ENCODE results near the gene GPER1. TPM values are rescaled to one million over a fixed set of nuclear protein-coding genes. Genes with fewer than 3 reads are reported as not detected.

The GPER1 gene
- total RNA-seq, 1 experiment from 2014 or later = 2.9 TPM

GRCh38 chr7:1043552-1044188, 44.2 kb upstream of the GPER1 start:
- no peaks in the 10 kb centered on the region for H3K27me3 ChIP-seq (ENCODE audit: control insufficient read depth, insufficient read depth, low read length)
- CTCF ChIA-PET = interaction anchor here (0.6 to 1.0 kb wide), 3 partner anchors 15 to 124 kb away, joined by 3 to 8 read pairs (median 3); no protein-coding TSS in a partner anchor
- POLR2A ChIA-PET = no interaction called here
- no peak for TF ChIP-seq TCF7L2 (IDR thresholded peaks at IDR 0.05; ENCODE audit: low read depth, low read length)
- no peak for TF ChIP-seq SIN3A (IDR thresholded peaks at IDR 0.05; ENCODE audit: borderline replicate concordance, insufficient read depth, low read depth, low read length)
- TF ChIP-seq, protein P1, sequence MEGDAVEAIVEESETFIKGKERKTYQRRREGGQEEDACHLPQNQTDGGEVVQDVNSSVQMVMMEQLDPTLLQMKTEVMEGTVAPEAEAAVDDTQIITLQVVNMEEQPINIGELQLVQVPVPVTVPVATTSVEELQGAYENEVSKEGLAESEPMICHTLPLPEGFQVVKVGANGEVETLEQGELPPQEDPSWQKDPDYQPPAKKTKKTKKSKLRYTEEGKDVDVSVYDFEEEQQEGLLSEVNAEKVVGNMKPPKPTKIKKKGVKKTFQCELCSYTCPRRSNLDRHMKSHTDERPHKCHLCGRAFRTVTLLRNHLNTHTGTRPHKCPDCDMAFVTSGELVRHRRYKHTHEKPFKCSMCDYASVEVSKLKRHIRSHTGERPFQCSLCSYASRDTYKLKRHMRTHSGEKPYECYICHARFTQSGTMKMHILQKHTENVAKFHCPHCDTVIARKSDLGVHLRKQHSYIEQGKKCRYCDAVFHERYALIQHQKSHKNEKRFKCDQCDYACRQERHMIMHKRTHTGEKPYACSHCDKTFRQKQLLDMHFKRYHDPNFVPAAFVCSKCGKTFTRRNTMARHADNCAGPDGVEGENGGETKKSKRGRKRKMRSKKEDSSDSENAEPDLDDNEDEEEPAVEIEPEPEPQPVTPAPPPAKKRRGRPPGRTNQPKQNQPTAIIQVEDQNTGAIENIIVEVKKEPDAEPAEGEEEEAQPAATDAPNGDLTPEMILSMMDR (IDR thresholded peaks at IDR 0.05) = no peak
- H3K9me3 ChIP-seq (ENCODE audit: control insufficient read depth, insufficient read depth, low read depth, low read length) = no peaks in the 10 kb centered on the region
- ATAC-seq = no peak
- no peak for DNase-seq (ENCODE audit: low read depth, low spot score)
- H3K4me3 ChIP-seq (ENCODE audit: low read depth in 2 of 2, low read length in 2 of 2) = peak overlapping the region; percentile 69 to 73
- no peaks in the 10 kb centered on the region for H3K36me3 ChIP-seq (ENCODE audit: control insufficient read depth, insufficient read depth, low read length)
- no TSS peak for BruUV-seq (replicated peaks)
- H3K4me1 ChIP-seq (ENCODE audit: control insufficient read depth, insufficient read depth, low read length) = peaks cover 46% of the 10 kb centered on the region
- H3K27ac ChIP-seq (ENCODE audit: low read length) = peak overlapping the region; percentile 82
- intact Hi-C loops (cut with micrococcal nuclease; ENCODE audit: unreplicated experiment) (no loop called here), in situ Hi-C loops (cut with HindIII; ENCODE audit: low pct_unique_long_range_greater_than_20kb, low sequenced_read_pairs) (no loop called here)

- H3K27ac ChIP-seq (ENCODE audit: low read length) = peak within 1 kb of the TSS; percentile 82
- DNase-seq (ENCODE audit: low read depth, low spot score) (peak; percentile 35), ATAC-seq (peak; percentile 98)
- intact Hi-C loops (cut with micrococcal nuclease; ENCODE audit: unreplicated experiment) = no loop called here
- TF ChIP-seq SIN3A (IDR thresholded peaks at IDR 0.05; ENCODE audit: borderline replicate concordance, insufficient read depth, low read depth, low read length) (peak; percentile 56; the same call in 1 of the 2 replicates), POLR2AphosphoS5 (IDR thresholded peaks at IDR 0.05; ENCODE audit: low read depth, low read length) (no peak; the same call in 1 of the 2 replicates)
- TF ChIP-seq, protein P1 (IDR thresholded peaks at IDR 0.05) = peak; percentile 92; the same call in 1 of the 2 replicates
- no peaks in the 10 kb centered on the region for H3K9me3 ChIP-seq (ENCODE audit: control insufficient read depth, insufficient read depth, low read depth, low read length)
- CTCF ChIA-PET = interaction anchor here (0.6 to 2.0 kb wide), 7 partner anchors 10 to 1373 kb away, joined by 3 to 8 read pairs (median 3); no protein-coding TSS in a partner anchor
- peaks cover 46% of the 10 kb centered on the region for H3K4me1 ChIP-seq (ENCODE audit: control insufficient read depth, insufficient read depth, low read length)
- in situ Hi-C loops (cut with HindIII; ENCODE audit: low pct_unique_long_range_greater_than_20kb, low sequenced_read_pairs) = no loop called here
- no peaks in the 10 kb centered on the region for H3K27me3 ChIP-seq (ENCODE audit: control insufficient read depth, insufficient read depth, low read length)
- POLR2A ChIA-PET = no interaction called here
- peak within 1 kb of the TSS; percentile 73 to 75 for H3K4me3 ChIP-seq (ENCODE audit: low read depth in 2 of 2, low read length in 2 of 2)
- no peaks in the 10 kb centered on the region for H3K36me3 ChIP-seq (ENCODE audit: control insufficient read depth, insufficient read depth, low read length)
- no TSS peak for BruUV-seq (replicated peaks)
Measured at GRCh38 chr7:1044189-1045068, 43.5 kb upstream of the GPER1 start, which contains the start of gene GPR146. Gene GPR146, plus strand, starts transcription at chr7:1044546. Its CDS starts 12,970 bp downstream, at chr7:1057516.

Measured in Panc1 (cell line).